ENCODE results near the gene PNRC2. TPM values are rescaled to one million over a fixed set of nuclear protein-coding genes. Genes with fewer than 3 reads are reported as not detected.
"Not testable (repeated sequence)": the region's sequence is repeated elsewhere in the genome, so short reads cannot be mapped to it uniquely, and the experiment has no call there.

Gene PNRC2
- polyA plus RNA-seq, 6 donors from 2014 or later = 152 to 189 (median 174) TPM

- Mint-ChIP-seq H3K4me3 (no peak overlapping the region), H3K9me3 (no peaks in the 10 kb centered on the region), H3K36me3 (no peaks in the 10 kb centered on the region), H3K4me1 (peaks cover 4 to 22% (median 10%) of the 10 kb centered on the region in 3 donors), H3K27ac (peak overlapping the region in 2 of 6 donors; percentile 39 to 42), H3K27me3 (no peaks in the 10 kb centered on the region)
- ATAC-seq (ENCODE audit: low read depth in 2 of 2) (no peak), DNase-seq (no peak)
Observed at GRCh38 chr1:23925279-23925678, 34.3 kb upstream of the PNRC2 start.

GRCh38 chr1:23927097-23927496 lies 32.5 kb upstream of the PNRC2 start:
- no peak overlapping the region for H3K4me3 Mint-ChIP-seq
- no peak overlapping the region for H3K27ac Mint-ChIP-seq
- no peaks in the 10 kb centered on the region for H3K36me3 Mint-ChIP-seq
- ATAC-seq (ENCODE audit: low read depth in 2 of 2) = no peak
- no peak for DNase-seq
- peaks cover 12 to 35% (median 25%) of the 10 kb centered on the region in 3 donors for H3K4me1 Mint-ChIP-seq
- H3K27me3 Mint-ChIP-seq = no peaks in the 10 kb centered on the region
- H3K9me3 Mint-ChIP-seq = no peaks in the 10 kb centered on the region

- Mint-ChIP-seq H3K27me3 (no peaks in the 10 kb centered on the region), H3K4me3 (no peak overlapping the region), H3K36me3 (no peaks in the 10 kb centered on the region), H3K27ac (peak overlapping the region in 2 of 6 donors; percentile 49 to 54), H3K9me3 (no peaks in the 10 kb centered on the region), H3K4me1 (peaks cover 26 to 52% (median 41%) of the 10 kb centered on the region in 3 donors)
- ATAC-seq (ENCODE audit: low read depth in 2 of 2) (no peak), DNase-seq (no peak)
Observed at GRCh38 chr1:23928789-23929188, 30.8 kb upstream of the PNRC2 start.

- Mint-ChIP-seq H3K4me1 (peaks cover 27 to 54% (median 42%) of the 10 kb centered on the region in 3 donors), H3K27ac (peak overlapping the region in 5 of 6 donors; percentile 16 to 87 (median 33)), H3K27me3 (no peaks in the 10 kb centered on the region), H3K9me3 (no peaks in the 10 kb centered on the region), H3K36me3 (no peaks in the 10 kb centered on the region), H3K4me3 (peak overlapping the region in 5 of 8 donors; percentile 29 to 88 (median 79))
- no peak for DNase-seq
- no peak for ATAC-seq (ENCODE audit: low read depth in 2 of 2)
Observed at GRCh38 chr1:23930270-23930669, 29.4 kb upstream of the PNRC2 start.

- DNase-seq = peak; percentile 31
- Mint-ChIP-seq H3K4me3 (peak overlapping the region; percentile 43 to 88 (median 80)), H3K36me3 (no peaks in the 10 kb centered on the region), H3K4me1 (peaks cover 27 to 54% (median 42%) of the 10 kb centered on the region in 3 donors), H3K27me3 (no peaks in the 10 kb centered on the region), H3K9me3 (no peaks in the 10 kb centered on the region), H3K27ac (peak overlapping the region; percentile 75 to 90 (median 86))
- ATAC-seq (ENCODE audit: low read depth in 2 of 2) = peak; percentile 89 to 91
Observed at GRCh38 chr1:23930861-23931490, 28.7 kb upstream of the PNRC2 start.

GRCh38 chr1:23931491-23931880 lies 28.1 kb upstream of the PNRC2 start:
- Mint-ChIP-seq H3K9me3 (no peaks in the 10 kb centered on the region), H3K36me3 (no peaks in the 10 kb centered on the region), H3K4me1 (peaks cover 27 to 51% (median 42%) of the 10 kb centered on the region in 3 donors), H3K27me3 (no peaks in the 10 kb centered on the region), H3K27ac (peak overlapping the region; percentile 75 to 90 (median 86)), H3K4me3 (peak overlapping the region; percentile 43 to 88 (median 80))
- ATAC-seq (ENCODE audit: low read depth in 2 of 2) (peak; percentile 38 to 47), DNase-seq (no peak)

- Mint-ChIP-seq H3K36me3 (no peaks in the 10 kb centered on the region), H3K27ac (peak overlapping the region in 1 of 6 donors; percentile 30), H3K9me3 (no peaks in the 10 kb centered on the region), H3K27me3 (no peaks in the 10 kb centered on the region), H3K4me3 (no peak overlapping the region), H3K4me1 (peaks cover 24 to 27% (median 24%) of the 10 kb centered on the region in 3 donors)
- DNase-seq = no peak
- no peak for ATAC-seq (ENCODE audit: low read depth in 2 of 2)
Observed at GRCh38 chr1:23936481-23937176, 23.0 kb upstream of the PNRC2 start.

- Mint-ChIP-seq H3K27ac (no peak overlapping the region), H3K4me1 (peaks cover 13 to 17% (median 16%) of the 10 kb centered on the region in 3 donors), H3K27me3 (no peaks in the 10 kb centered on the region), H3K36me3 (no peaks in the 10 kb centered on the region), H3K9me3 (peaks cover 0 to 9% (median 6%) of the 10 kb centered on the region in 7 donors), H3K4me3 (no peak overlapping the region)
- DNase-seq = no peak
- no peak for ATAC-seq (ENCODE audit: low read depth in 2 of 2)
Observed at GRCh38 chr1:23947366-23947765, 12.3 kb upstream of the PNRC2 start.

- Mint-ChIP-seq H3K36me3 (no peaks in the 10 kb centered on the region), H3K27ac (peak overlapping the region in 2 of 6 donors; percentile 47 to 52), H3K4me3 (peak overlapping the region in 1 of 8 donors; percentile 22), H3K27me3 (no peaks in the 10 kb centered on the region), H3K9me3 (no peaks in the 10 kb centered on the region), H3K4me1 (peaks cover 22 to 40% (median 31%) of the 10 kb centered on the region in 3 donors)
- ATAC-seq (ENCODE audit: low read depth in 2 of 2) = no peak
- no peak for DNase-seq
Observed at GRCh38 chr1:23953020-23953419, 6.6 kb upstream of the PNRC2 start.

GRCh38 chr1:23957096-23957495 lies 2.5 kb upstream of the PNRC2 start:
- no peaks in the 10 kb centered on the region for H3K9me3 Mint-ChIP-seq
- H3K27ac Mint-ChIP-seq = peak overlapping the region in 4 of 6 donors; percentile 78 to 97 (median 84)
- peak overlapping the region in 7 of 8 donors; percentile 3 to 94 (median 64) for H3K4me3 Mint-ChIP-seq
- H3K4me1 Mint-ChIP-seq = peaks cover 34 to 69% (median 53%) of the 10 kb centered on the region in 3 donors
- peaks cover 5 to 10% of the 10 kb centered on the region in 2 donors for H3K36me3 Mint-ChIP-seq
- ATAC-seq (ENCODE audit: low read depth in 2 of 2) (no peak), DNase-seq (no peak)
- no peaks in the 10 kb centered on the region for H3K27me3 Mint-ChIP-seq

- not testable (repeated sequence) for H3K9me3 Mint-ChIP-seq; H3K27me3 Mint-ChIP-seq; DNase-seq; ATAC-seq (ENCODE audit: low read depth in 2 of 2)
- peaks cover 5 to 10% of the 10 kb centered on the region in 2 donors for H3K36me3 Mint-ChIP-seq
- peak overlapping the region; percentile 94 to 100 (median 100) for H3K4me3 Mint-ChIP-seq
- peak overlapping the region; percentile 97 to 100 (median 100) for H3K27ac Mint-ChIP-seq
- peaks cover 34 to 70% (median 53%) of the 10 kb centered on the region in 3 donors for H3K4me1 Mint-ChIP-seq
Observed at GRCh38 chr1:23958040-23958809, 1.4 kb upstream of the PNRC2 start.

GRCh38 chr1:23958810-23959460 lies 693 bp upstream of the PNRC2 start:
- Mint-ChIP-seq H3K4me1 (peaks cover 33 to 69% (median 53%) of the 10 kb centered on the region in 3 donors), H3K27ac (peak overlapping the region; percentile 97 to 100 (median 100))
- DNase-seq = peak; percentile 96

More at GRCh38 chr1:23958810-23959460, 693 bp upstream of the PNRC2 start:
- Mint-ChIP-seq H3K4me3 (peak overlapping the region; percentile 94 to 100 (median 100)), H3K36me3 (peaks cover 7 to 10% of the 10 kb centered on the region in 2 donors), H3K27me3 (no peaks in the 10 kb centered on the region), H3K9me3 (no peaks in the 10 kb centered on the region)
- ATAC-seq (ENCODE audit: low read depth in 2 of 2) = peak; percentile 76 to 77
